Hematopoietic multipotent progenitor cell treated with erythropoietin and hydrocortisone succinate and interleukin-3 and kit ligand, for 15 days (in vitro differentiated cells): ENCODE results near the gene SYT7.

ENCODE experiments used
- DNase-seq: peaks from one replicate; pipeline ENCODE4 v3.0.0-alpha.2; 2015; ENCODE audit warnings: low spot score

SYT7 gene

GRCh38 chr11:61514050-61514917, 66.6 kb downstream of the SYT7 start:
- DNase-seq, result no peak

- no peak for DNase-seq
Observed at GRCh38 chr11:61513143-61513765, 67.6 kb downstream of the SYT7 start.

- no peak for DNase-seq
Observed at GRCh38 chr11:61512435-61512834, 68.4 kb downstream of the SYT7 start.

GRCh38 chr11:61511383-61511782, 69.5 kb downstream of the SYT7 start:
- no peak for DNase-seq

- DNase-seq, result no peak
Observed at GRCh38 chr11:61510974-61511373, 69.9 kb downstream of the SYT7 start.

- DNase-seq, result no peak
Observed at GRCh38 chr11:61510166-61510919, 70.5 kb downstream of the SYT7 start.

GRCh38 chr11:61509043-61510029, 71.5 kb downstream of the SYT7 start:
- peak; percentile 4 for DNase-seq

GRCh38 chr11:61507962-61508861, 72.7 kb downstream of the SYT7 start, which contains the start of gene LRRC10B:
TSS of gene LRRC10B (plus strand) at chr11:61508749. CDS start at chr11:61508999, 250 bp downstream.
- DNase-seq, result no peak

- no peak for DNase-seq
Observed at GRCh38 chr11:61507012-61507768, 73.7 kb downstream of the SYT7 start.

GRCh38 chr11:61505640-61506155, 75.2 kb downstream of the SYT7 start:
- no peak for DNase-seq

GRCh38 chr11:61505106-61505505, 75.8 kb downstream of the SYT7 start:
- DNase-seq, result no peak

GRCh38 chr11:61503135-61503770, 77.6 kb downstream of the SYT7 start:
- no peak for DNase-seq

- no peak for DNase-seq
Observed at GRCh38 chr11:61502522-61502921, 78.4 kb downstream of the SYT7 start.

GRCh38 chr11:61499816-61500491, 80.9 kb downstream of the SYT7 start:
- no peak for DNase-seq

- no peak for DNase-seq
Observed at GRCh38 chr11:61498767-61499341, 82.0 kb downstream of the SYT7 start.

- no peak for DNase-seq
Observed at GRCh38 chr11:61497876-61498275, 83.0 kb downstream of the SYT7 start.

- no peak for DNase-seq
Observed at GRCh38 chr11:61497473-61497872, 83.4 kb downstream of the SYT7 start.
